GM19099 (cell line): ENCODE measurements around the gene SYNE2.

Experiments used
- POLR2A ChIP-seq: IDR thresholded peaks from 3 replicates; pipeline ENCODE4 v1.6.1; 2011; ENCODE audit warnings: low read depth; ENCODE audit not compliant: insufficient read length; ENCODE audit errors: extremely low read depth

The SYNE2 gene

GRCh38 chr14:63867933-63868921, 15.4 kb downstream of the SYNE2 start:
- TF ChIP-seq POLR2A: no peak

- TF ChIP-seq POLR2A: no peak
Observed at GRCh38 chr14:63874223-63874622, 21.4 kb downstream of the SYNE2 start.

- TF ChIP-seq POLR2A: no peak
Observed at GRCh38 chr14:63875311-63875710, 22.5 kb downstream of the SYNE2 start.

- TF ChIP-seq POLR2A: no peak
Observed at GRCh38 chr14:63877550-63877939, 24.7 kb downstream of the SYNE2 start.

GRCh38 chr14:63878052-63878451, 25.2 kb downstream of the SYNE2 start:
- TF ChIP-seq POLR2A: no peak

GRCh38 chr14:63878792-63879191, 26.0 kb downstream of the SYNE2 start:
- TF ChIP-seq POLR2A: no peak

- TF ChIP-seq POLR2A: no peak
Observed at GRCh38 chr14:63881926-63882325, 29.1 kb downstream of the SYNE2 start.

- no peak for TF ChIP-seq POLR2A
Observed at GRCh38 chr14:63887899-63888298, 35.1 kb downstream of the SYNE2 start.

- TF ChIP-seq POLR2A: no peak
Observed at GRCh38 chr14:63890553-63890952, 37.7 kb downstream of the SYNE2 start.

- no peak for TF ChIP-seq POLR2A
Observed at GRCh38 chr14:63891148-63891975, 38.6 kb downstream of the SYNE2 start.

GRCh38 chr14:63892265-63892664, 39.5 kb downstream of the SYNE2 start:
- TF ChIP-seq POLR2A: no peak

GRCh38 chr14:63893701-63894458, 41.1 kb downstream of the SYNE2 start:
- no peak for TF ChIP-seq POLR2A

GRCh38 chr14:63895510-63895909, 42.7 kb downstream of the SYNE2 start:
- TF ChIP-seq POLR2A: no peak

- TF ChIP-seq POLR2A: no peak
Observed at GRCh38 chr14:63896278-63896720, 43.5 kb downstream of the SYNE2 start.

GRCh38 chr14:63897721-63898163, 44.9 kb downstream of the SYNE2 start:
- no peak for TF ChIP-seq POLR2A

GRCh38 chr14:63899953-63900352, 47.1 kb downstream of the SYNE2 start:
- no peak for TF ChIP-seq POLR2A
